Stimulated activated CD4-positive, alpha-beta T cell treated with anti-CD3 and anti-CD28 coated beads, Interleukin-4, amount 100 ng/mL, for 24 hours (primary cell): ENCODE data around the gene SFRP4.
"Not testable (repeated sequence)": the region's sequence is repeated elsewhere in the genome, so short reads cannot be mapped to it uniquely, and the experiment has no call there.

Source experiments
- DNase-seq: peaks from one replicate; pipeline ENCODE4 v3.0.0-alpha.2; 2020

The SFRP4 gene

DNA sequence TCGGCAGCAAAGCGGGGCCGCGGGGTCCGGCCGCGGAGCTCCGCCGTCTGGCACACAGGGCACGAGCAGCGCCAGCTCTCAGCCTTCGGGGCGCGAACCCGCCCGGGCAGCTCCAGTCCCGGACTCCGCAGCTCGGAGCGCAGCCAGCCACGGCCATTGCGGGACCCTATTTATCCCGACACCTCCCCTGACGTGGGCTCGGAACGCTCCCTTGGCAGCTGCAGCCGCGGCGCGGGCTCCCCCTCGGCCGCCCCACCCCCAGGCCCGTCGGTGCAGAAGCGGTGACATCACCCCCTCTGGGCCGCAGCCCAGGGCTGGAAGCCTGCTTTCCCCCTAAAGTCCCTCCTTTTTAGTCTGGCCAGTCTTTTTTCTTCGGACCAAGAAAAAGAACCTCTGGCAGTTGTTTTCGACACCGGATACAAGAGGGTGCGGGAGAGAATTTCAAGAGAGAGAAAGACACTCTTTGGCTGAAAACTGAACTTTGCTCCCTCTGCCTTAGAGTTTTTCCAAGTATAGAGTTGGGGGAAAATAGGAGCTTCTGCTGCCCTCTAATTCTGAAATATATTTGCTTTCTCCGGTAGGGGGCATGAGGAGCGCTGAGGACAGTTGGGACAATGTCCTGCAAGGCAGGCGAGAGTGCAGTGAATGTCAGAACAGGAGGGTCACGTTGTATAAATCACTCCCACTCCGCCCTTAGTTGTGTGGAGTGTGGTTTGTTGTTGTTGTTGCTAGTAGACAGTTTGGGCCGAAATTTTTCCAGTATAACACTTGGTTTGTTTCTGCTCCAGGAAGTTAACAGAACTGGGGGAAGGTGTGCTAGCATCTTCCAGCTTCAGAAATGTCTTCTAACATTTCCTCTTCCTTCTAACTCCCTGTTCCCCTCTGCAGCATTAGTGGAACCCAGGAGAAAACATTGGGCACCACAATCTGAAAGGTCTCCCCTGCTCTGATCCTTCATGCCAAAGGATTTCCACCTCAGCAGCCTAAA lies at the start of gene SFRP4:
Gene SFRP4, minus strand, starts transcription at position 145 of the 988 bp plus-strand sequence. CDS start 280 bp downstream, outside the sequence.
- no peak for DNase-seq

DNA sequence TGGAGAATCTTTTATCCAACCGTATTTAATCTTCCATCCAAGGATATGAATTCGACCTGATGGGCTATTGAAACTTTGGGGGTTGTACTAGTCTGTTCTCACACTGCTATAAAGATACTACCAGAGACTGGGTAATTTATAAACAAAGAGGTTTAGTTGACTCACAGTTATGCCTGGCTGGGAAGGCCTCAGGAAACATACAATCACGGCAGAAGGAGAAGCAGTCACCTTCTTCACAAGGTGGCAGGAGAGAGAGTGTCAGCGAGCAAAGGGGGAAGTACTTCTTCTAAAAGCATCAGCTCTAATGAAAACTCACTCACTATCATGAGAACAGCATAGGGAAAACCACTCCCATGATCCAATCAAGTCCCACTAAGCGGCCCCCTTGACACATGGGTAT lies 47.6 kb upstream of the SFRP4 start:
- DNase-seq = no peak

DNA sequence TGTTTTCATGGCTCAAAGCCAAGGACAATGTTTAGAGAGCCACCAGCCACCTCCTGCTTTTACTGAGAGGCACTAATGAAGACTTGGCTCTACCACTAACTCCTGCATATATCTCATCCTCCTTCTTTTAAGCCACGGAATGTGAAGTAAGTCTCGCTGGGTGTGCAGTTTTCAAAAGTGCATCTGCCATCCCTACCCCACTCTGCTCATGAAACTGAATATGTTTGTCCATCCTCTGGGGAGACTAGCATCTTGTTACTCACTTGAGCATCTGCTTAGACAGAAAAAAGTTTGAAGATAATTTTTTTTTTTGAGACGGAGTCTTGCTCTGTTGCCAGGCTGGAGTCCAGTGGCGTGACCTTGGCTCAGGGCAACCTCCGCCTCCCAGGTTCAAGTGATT lies 44.6 kb upstream of the SFRP4 start:
- no peak for DNase-seq

DNA sequence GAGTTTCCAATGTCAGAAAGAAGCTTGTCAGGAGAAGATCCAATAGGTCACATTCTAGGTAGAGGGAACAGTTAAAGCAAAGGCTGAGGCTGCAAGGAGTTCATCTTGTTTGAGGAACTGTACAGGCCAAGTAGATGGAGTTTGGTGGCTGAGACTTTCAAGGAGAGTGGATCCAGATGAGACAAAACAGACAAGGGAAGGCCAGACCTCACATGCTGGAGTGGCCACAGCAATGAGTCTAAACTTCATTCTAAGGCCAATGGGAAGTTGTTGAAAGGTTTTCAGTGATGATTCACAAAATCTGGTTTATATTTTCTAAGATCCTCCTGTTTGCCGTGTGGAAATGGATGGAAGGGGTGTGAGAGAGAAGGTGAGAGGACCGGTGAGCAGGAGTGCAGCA lies 43.9 kb upstream of the SFRP4 start:
- DNase-seq = no peak

DNA sequence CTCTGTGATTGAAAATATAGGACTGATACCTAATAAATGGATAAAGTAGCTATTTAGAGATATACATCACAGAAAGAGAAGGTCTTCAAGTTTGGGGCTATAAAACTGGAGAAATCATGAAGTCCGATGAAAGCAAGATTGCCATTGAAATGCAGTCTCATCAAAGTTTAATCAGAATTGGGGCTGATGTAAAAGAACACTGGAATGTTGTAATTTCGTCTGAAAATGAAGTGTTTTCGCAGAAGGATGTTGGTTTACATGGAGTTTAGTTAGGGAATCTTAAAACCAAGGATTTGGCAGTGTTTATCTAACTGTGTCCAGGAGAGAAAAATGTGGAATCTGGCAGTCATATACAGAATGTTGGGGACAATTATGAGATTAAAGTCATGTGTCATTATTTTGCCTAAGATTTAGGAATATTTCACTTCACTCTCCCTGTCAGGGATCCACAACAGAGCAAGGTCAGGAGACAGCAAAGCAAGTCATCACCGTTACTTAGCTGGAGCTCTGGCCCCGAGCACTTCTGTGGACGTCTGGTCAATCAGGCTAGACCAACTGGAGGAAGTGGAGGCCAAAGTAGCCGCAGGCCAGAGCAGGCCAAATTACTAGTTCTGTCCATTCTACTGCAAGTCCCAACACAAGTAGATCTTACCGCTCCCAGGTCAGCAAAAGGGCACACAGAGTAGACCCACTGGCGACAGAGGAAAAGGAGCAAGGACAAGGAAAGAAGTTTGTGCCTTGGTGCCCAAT lies 40.8 kb upstream of the SFRP4 start:
- no peak for DNase-seq

DNA sequence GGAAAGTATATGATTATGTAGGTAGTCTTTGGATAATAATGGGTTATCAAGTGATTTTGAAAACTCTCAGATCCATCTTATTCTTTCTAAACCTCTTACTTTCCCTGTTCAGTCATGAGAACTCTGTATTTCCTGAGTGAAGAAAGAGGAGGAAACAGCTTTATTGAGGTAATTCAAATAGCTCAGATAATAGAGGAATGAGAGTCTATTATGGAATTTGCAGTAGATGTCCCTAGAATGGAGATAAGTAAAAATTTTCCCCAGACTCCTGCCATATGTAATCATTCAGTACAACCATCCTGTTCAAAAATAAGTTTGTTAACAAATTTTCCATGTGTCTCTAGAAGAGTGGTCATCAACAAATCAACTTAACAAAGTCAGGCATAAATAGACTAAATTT lies 40.2 kb upstream of the SFRP4 start:
- no peak for DNase-seq

DNA sequence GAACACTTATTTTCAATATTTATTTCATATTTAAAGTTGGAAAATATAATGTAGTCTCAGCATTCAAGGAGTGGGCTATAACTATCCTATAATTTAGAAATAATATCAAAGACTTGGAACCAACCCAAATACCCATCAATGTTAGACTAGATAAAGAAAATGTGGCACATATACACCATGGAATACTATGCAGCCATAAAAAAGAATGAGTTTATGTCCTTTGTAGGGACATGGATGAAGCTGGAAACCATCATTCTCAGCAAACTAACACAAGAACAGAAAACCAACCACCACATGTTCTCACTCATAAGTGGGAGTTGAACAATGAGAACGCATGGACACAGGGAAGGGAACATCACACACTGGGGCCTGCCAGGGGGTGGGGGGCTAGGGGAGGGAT lies 37.6 kb upstream of the SFRP4 start:
- not testable (repeated sequence) for DNase-seq

DNA sequence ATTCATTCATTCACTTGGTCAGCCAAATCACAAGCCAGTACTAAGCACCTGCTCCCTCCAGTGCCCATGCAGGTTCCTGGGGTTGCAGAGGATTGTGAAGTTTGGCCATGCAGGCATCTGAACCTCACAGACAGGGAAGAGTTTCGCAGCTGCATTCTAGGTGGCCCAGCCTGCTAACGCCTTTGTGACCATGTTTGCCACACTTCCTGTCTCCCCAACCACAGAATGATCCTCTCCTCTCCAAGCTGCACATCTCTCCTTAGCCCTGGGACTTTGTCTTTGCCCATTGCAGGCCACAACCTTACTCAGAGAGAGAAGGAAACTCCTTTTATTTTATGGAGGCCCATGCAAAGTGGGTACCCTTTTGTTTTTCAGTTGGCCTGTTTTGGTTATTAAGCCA lies 35.6 kb upstream of the SFRP4 start:
- DNase-seq = no peak

DNA sequence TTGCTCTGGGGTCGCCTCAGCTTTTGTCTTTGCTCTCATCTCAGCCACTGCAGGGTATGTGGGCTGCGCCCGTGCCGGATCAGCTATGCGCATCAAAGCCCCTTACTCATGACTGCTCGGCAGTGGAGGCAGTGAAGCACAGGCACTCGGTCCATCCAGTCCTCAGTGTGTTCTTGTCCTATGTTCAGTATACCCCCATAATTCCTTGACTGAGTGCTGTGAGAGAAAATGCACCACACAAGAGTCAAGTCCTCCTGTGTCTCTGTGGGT lies 31.3 kb upstream of the SFRP4 start:
- DNase-seq = no peak

DNA sequence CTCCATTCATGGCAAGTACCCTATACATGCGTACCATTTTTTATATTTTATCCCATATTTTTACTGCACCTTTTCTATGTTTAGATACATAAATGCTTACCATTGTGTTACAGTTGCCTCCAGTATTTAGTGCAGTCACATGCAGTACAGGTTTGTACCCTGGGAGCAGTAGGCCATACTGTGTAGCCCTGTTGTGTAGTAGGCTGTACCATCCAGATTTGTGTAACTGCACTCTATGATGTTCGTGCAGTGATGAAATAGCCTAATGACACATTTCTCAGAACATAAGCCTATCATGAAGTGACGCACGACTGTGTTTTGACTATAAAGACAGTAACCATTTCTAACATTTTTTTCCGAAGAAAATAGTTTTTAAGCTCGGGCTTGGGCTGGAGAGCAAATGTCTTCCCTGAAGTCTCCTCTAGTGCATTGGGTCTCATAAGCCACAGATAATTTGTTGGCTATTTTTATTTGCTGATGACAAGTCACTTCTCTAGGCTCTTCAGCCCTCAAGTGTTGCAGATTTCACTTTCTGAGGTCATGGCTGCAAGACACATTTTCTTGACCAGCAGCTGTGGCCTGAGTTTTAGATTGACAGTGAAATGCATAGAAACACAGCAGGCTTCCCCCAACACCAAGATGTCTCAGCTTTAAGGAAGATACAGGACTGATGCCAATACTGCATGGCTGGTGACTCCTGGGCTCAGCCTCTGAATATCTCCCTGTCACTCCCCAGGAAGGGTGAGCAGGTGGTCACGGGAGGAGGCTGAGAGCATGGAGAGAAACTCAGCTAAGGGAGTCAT lies 30.7 kb upstream of the SFRP4 start:
- no peak for DNase-seq

DNA sequence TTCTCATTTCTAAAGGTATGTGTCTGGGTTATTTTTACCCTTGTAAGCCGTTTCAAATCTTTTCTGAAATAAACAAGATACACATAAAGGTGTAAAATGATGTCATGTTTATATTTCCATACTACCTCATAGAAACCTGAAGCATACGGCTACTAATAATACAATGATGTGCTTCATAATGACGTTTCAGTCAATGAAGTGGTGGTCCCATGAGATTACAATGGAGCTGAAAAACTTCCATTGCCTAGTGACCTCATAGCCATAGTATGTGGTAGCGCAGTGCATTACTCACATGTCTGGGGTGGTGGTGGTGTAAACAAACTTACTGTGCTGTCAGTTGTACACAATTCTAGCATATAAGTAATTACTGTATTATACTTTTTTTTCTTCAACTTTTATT lies 28.7 kb upstream of the SFRP4 start:
- DNase-seq = no peak

DNA sequence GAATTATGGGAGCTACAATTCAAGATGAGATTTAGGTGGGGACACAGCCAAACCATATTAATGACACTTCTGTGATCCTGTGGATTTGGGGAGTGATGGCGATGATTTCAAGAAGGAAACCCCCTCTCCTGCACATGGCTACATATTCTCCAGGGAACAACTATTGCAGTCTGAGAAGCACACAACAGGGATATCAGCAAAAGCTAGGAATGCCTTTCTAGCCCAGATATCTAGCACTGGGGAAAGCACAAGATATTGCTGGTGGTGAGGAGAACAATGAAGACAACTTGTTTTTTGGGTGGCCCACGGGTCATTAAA lies 28.1 kb upstream of the SFRP4 start:
- no peak for DNase-seq

DNA sequence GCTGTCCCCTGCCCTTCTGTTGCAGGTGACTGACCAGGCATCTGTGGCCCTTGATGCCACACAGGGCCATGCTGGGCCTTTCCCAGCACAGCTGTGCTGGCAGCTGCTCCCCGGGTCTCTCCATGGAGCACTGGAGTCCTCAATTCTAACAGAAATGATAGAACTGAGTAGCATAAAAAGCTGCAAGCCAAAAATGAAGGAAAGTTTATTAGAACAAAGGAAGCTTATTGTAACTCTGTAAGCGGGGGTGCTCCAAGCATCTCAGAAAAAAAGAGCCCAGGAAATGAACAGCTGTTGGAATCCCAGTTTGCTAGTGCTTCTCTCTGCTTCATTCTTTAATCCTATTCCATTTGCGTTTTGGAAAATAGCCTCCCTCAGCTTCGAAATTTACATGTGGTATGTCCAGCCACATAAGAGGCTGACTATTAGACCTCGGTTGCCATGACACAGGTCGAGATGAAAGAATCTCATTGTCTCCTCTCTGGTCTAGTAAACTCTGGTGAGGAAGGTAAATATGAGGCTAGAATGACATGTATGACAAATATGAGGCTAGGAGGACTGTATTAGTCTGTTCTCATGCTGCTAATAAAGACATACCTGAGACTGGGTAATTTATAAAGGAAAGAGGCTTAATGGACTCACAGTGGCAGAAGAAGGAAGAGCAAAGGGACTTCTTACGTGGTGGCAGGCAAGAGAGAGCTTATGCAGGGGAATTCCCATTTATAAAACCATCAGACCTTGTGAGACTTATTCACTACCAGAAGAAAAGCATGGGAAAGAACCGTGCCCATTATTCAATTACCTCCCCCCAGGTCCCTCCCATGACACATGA lies 27.5 kb upstream of the SFRP4 start:
- no peak for DNase-seq

DNA sequence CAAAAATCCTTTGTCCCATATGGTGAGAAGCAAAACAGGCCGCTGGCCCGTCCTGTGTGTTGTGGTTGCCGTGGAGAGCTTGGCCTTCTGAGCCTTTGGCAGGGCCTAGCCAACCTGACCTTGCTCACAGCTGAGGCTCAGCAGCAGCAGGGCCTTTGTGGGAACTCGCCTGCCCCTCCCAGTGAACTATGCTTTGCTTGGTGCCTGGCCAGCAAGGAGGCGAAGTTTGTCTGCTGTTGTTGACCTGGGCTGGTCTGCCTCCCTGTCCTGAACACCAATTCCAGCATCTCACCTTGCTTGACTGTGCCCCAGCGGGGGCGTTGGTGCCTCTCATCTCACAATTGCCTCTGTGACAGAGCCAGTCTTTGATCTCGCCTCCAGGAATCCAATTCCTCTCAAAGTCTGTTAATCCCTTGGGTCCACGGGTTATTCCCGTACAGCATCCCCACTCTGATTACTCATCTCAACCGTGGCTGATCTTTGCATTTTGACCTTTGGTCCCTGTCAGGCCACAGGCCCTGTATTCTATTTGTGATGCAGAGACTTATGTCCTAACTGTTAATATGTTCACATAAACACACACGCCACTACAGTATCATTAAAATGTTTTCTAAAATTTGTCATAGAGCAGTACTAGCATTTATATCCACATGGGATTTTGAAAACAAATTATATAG lies 26.5 kb upstream of the SFRP4 start:
- DNase-seq = no peak

DNA sequence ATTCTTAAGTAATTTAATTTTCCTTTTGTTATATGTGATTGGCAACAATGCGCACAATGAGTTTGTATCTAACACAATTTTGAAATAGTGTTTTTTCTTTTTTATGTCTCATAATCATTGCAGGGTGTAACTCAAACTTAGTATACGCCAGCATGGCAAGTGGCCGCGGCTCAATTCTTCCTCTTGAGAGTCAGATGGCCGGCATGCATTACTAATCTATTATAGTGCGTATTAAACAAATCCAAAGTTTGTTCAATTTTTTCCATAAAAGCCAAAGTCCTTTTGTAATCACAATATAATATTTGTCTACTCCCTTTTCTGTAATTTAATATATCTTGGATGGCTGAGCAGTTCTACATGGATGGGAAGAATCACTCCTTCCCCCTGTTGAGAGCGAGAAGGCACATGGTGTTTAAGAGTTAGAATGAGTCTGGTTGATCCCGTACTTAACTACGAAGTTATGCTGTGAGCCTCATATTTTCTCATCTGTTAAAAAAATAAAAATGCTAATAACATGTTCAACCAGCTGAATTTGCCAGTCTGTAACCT lies 16.5 kb upstream of the SFRP4 start:
- no peak for DNase-seq

DNA sequence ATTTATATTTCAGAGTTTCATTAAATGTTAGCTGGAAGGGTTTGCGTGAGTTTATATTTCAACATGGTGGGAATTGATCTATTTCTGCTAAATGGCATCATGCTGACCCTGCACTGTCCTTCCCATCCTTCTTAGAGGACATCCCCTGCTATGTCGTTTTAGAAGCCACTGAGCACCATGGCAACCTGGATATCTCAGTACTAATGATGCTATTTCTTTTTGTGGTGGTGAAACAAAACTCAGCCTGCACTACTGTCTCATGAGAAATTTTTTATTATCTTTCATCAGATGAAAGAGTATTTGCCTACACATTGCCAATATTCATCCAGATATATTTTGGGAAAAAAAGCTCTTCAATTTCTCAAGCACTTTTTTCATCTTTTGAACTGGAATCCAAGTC lies 15.9 kb upstream of the SFRP4 start:
- DNase-seq = no peak

DNA sequence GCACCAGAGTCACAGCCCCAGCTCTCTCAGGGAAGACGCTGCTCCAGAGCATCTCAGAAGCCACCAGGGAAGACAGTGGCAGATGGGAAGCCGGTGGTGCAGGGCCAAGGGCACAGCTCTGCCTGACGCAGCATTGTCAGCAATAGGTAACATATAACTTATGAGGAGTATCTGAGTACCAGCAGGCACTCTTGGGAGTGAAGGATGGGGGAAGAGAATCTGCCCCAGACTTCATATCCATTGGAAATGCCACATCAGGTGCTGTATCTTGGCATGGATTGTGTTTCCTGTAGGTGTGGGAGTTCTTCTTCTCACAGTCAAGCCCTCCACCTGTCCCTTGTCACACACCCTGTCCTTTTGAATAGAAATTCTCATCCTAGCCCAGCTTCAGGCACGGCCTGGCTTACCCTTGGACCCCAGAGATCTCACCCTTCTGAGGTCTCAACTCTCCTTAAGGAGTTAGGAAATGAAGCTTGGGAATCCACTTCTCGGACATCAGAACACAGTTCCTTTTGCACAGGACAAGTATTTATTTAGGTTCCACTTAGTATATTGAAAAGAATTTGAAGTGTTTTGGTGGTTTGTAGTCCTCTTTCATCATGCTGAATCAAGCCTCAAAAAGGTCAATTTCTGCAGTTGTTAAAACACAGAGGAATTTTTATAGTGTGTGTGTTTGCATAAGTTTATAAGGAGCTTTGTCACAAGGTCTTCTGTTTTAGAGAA lies 13.8 kb upstream of the SFRP4 start:
- no peak for DNase-seq

DNA sequence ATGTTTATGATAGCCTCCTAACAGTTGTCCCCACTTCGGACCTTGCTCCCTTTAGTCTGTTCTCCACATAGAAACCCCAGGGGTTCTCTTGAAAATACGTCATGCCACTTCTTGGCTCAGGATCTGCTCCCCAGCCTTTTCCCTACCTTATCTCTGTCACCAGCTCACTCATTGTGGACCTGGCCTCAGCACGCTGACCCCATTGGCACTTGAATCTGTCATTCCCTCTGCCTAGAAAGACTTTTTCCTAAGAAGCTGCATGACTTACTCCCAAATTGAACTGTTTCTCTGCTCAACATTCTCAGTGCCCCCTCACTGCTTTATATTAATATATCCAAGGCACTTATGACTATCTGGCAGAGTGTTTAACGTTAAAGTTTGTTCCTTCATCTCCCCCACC lies 12.3 kb upstream of the SFRP4 start:
- no peak for DNase-seq

DNA sequence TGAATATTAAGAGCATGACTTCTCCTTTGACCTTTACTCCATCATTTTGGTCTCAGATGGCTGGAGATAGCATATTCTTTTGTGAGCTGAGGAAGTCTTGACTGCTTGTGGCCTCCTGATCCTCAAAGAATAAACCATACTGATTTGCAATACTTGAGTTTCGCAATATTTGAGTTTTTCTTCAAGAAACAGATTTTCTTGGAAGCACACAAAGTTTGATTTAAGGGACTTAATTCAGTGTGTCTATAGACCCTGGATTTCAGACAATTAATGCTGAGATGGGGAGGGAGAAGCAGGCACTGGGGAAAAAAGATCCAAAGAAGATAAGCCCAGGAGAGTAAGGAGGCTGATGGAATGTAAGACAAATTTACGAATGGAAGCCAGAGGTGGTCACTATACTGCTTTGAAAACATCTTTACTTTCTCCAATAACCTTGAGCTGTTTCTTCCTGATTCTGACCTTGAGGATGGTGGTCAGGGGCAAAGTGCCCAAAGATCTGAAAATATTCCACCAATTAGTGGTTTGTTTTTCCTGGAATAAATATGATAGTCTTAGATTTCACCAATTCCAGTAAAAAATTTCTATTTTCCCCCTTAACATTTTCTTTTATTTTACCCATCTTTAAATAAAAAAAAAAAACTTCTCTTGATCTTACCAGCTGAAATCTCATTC lies 11.3 kb upstream of the SFRP4 start:
- no peak for DNase-seq

DNA sequence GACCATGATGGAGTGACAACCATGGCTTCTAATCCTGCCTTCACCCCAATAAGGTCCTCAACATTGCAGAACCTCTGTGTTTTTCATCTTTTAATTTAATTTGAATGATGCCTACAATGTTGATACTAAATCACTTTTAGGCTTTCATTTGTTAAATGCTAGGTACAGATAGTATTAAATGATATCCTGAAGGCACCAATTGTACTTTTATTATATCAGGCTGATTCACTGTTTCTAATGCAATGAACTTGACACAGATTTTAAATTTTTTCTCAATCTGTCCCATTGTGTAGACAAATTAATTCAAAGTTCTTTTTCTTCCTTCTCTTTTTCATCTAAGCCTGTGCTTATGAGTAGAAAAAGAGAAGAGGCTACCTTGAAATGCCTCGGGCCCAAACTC lies 9.0 kb upstream of the SFRP4 start:
- DNase-seq = no peak
